ENCODE results near the gene ZNF232.
A peak's percentile ranks its signal among the peaks of the same experiment; 100 is the strongest.
"Not testable (repeated sequence)": the region's sequence is repeated elsewhere in the genome, so short reads cannot be mapped to it uniquely, and the experiment has no call there.

The ZNF232 gene

DNA sequence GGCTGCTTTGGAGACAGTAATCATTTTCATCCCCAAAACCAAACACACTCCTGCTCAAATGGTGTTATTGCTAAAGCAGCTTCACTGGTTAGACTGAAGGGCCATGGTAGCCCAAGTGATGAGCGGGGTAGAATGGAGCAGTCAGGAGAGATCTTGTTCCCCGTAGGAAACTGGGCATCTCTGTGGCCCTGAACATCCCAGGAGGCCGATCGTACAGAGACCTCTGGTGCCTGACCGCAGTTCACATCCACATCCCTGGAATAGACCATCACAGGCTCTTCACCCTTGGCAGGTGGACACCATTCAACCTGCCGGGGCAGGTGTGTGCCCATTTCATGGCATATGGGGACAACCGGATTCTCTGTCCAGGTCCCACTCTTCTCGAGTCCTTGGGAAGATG, 18.1 kb upstream of the ZNF232 start:
- not testable (repeated sequence) for DNase-seq (ENCODE audit: low read depth in 2 of 2)

DNA sequence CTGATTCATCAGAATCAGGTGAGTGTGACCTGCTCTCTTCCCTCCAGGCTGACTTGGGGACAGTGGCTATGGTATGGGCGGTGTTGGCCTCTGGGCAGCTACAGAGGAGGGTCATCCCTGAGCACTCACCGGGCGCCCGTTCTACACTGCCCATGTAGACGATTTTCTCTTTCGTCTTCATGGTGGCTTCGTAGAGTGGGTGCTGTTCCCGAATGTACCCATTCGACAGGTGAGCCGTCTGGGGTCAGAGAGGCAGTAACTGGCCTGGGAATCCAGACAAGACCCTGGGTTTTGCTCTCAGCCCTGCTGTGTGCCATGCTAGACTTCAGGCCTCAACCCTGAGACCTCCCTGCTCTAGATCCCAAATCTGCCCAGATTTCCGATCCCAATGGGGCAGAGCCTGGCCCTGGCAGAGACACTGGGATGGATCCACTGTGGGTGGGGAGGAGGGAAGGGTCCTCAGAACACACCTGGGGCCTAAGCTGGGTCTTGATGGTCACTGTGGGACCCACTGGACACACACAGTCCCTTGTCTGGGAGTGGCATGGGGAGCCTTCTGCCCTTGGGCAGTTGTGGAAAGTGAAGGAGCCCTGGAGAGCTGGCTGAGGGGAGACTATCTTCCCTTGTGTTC, 17.3 kb upstream of the ZNF232 start:
- DNase-seq (ENCODE audit: low read depth in 2 of 2) = no peak

DNA sequence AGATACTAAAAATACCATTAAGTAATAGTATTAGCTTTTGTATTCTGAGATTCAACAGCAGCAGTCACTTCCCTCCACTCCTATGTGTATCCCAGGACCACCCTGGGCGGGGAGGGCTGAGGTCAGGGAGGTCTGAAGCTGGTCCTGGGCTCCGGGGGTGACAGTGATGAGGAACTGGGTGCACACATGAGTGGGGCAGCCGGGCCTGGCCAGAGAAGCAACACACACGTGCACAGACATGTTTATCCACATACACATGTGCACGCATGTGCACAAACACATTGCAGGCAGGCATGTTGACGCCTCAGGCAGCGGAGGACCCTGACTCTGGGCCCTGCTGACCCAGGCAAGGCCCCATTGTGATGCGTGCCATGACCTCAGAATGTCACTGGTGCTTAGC, 16.7 kb upstream of the ZNF232 start:
- DNase-seq (ENCODE audit: low read depth in 2 of 2) = not testable (repeated sequence)

DNA sequence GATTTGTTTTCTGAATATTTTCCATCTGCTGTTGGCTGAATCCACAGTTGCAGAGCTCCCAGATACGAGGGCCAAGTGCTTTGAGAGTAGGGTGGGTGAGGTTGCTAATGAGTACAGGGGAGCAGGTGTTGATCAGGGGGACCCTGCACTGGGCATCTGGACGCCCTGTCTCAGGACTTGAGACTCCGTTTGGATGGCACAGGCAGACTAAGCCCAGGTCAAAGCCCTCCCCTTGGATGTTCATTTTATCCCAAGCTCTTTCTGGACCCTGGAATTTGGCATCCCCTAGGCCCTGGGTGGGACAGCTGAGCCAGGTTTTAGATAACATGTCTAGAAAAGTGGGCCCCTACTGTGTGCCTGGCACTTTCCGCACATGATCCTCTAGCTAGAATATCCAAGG, 16.2 kb upstream of the ZNF232 start:
- DNase-seq (ENCODE audit: low read depth in 2 of 2) = no peak

DNA sequence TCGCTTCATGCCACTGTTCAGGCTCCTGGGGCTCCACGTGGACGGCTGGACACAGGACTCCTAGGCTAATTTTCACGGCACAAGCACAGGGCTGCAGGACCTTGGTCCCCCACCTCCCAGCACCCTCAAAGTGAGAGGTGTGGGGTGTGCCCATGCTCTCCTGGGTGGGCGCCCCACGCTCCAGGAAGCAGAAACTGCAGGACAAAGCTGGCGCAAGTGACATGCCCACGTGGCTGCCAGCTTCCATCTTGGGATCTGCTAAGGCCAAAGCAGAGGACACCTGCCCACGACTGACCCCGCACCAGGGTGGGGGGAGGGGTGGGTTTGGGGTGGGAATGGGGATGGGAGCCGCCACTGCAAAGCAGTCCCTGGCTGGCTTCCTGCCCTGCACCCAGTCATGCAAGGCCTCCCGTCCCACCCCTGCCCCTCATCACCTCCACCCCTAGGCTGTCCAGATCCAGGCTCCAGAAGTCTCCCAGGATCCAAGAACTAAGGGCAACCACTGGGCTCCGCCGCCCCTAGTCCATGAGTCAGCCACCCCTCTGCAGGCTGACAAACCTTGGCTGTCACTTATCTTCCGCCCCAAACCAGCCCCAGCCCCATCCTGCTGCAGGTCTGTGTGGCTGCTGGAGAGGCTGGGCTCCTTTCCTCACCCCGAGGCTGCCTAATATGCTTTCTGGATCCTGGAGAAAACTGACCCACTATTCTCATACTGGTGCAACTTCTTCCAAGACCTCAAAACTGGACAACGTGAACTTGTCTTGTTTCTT, 15.2 kb upstream of the ZNF232 start:
- no peak for DNase-seq (ENCODE audit: low read depth in 2 of 2)

DNA sequence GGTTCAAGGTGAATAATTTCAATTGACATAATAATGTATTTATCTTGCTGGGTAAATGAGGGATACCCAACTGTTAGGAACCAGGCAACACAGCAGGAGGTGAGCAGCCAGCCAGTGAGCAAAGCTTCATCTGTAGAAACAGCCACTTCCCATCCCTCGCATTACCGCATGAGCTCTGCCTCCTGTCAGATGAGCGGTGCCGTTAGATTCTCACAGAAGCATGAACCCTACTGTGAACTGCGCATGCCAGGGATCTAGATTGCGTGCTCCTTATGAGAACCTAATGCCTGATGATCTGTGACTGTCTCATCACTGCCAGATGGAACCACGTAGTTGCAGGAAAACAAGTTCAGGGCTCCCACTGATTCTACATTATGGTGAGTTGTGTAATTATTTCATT, 13.2 kb upstream of the ZNF232 start:
- DNase-seq (ENCODE audit: low read depth in 2 of 2) = not testable (repeated sequence)

DNA sequence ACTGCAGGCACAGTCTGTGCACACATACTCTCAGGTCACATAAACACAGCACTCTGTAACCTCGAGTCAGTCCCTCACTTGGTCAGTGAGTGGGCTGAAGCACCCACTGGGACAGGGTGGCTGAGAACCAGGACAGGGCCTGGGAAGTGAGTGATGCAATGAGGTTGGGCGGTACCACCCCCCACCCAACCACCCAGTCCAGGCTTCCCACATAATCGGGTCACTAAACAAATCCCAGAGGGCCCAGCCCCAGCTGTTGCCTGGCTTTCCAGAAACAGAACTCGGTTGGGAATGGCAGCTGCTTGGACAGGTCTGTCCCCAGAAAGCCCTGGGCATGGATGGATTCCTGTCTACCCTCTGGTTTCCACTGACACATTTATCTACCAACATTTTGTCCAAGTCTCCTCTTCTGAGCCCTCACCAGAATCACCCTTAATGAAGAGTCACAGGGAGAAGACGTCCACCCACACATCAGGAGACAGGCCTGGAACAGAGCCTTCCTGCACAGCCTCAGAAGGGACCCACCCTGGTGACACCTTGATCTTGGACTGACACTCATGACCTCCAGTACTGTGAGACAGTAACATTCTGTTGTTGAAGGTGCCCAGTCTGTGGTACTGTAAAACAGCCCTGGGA, 12.6 kb upstream of the ZNF232 start:
- not testable (repeated sequence) for DNase-seq (ENCODE audit: low read depth in 2 of 2)

DNA sequence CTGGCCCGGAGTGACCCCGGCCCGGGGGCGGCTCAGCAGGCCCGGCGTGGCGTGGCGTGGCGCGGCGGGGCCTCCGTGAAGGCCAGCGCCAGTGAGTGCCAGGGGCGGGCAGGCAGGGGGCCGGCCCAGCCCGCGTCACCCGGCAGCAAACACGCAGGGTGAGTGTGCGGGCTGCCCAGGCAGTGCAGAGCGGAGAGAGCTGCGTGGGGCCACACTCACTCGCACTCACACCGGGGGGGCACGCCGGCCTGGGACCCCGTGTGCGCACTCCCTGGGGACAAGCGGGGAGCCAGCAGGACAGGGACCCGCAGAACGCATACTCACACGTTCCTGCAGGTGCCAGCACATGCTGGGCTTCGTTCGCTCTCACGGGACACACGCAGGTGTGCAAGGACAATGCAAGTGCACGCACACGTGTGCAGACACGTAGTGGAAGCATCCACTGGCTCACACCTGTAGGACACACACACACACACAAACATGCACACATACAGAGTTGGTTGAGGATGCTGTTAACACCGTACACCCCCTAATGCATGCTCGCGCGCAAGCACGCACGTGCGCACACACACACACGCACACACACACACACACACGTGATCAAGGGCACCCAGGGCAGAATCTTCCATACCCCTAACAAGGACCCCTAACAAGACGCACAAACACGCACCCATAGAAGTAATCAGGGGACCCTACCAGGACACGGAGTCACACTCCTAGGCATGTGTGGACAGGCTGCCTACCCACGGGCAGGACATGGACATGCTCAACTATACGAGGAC, 11.9 kb upstream of the ZNF232 start:
- no peak for DNase-seq (ENCODE audit: low read depth in 2 of 2)

DNA sequence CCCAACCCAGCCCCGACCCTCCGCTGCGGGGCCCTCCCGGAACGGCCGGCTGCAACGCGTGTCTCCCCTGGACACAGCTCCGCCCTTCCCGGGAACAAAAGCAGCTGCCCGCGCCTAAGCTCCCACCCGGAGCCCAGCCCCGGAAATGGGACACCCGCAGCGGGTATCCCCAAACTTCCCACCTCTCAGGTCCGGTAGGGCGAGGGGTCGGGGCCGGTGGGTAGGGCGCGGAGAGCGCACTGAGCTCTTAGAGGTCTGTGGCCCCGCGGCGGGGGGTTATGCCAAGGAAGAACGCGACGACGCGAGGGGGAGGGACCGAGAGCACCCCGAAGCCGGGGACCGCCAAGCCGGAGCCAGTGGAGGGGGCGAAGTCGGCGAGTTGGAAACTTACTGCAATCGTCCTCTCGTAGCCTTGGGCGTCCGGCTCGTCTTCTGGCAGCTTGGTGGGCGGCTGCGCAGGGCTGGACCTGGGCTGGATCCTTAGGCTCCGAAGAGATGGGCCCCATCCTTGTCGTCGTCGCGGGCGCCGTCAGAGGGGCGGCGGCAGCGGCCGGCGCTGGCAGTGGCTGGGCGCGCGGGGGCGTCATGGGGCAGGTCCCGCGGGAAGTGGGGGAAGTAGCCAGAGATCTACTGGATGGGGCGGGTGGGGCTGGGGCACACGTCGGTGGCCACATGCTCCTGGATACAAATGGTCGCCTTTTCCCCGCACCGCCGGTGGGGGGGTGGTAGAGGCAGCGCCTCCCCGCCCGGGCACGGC, 11.1 kb upstream of the ZNF232 start:
- no peak for DNase-seq (ENCODE audit: low read depth in 2 of 2)

DNA sequence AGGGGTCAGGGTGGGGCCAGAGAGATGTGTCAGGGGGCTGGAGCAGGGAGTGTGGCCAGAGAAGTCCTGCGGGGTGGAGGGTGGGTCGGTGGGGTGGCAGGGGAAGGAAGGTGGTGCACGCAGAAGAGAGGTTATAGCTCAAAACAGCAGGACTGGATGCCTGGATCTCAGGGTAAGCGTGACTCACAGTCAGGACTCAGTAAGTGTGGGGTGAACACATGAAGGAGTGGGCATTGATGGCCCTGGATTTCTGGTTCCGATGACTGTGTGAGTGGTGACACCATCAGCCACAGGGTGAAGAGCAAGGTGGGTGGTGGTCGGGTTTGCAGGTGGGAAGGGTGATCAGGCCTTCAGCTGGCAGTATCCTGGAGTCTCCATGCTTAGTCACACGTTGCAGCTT, 10.4 kb upstream of the ZNF232 start:
- not testable (repeated sequence) for DNase-seq (ENCODE audit: low read depth in 2 of 2)

DNA sequence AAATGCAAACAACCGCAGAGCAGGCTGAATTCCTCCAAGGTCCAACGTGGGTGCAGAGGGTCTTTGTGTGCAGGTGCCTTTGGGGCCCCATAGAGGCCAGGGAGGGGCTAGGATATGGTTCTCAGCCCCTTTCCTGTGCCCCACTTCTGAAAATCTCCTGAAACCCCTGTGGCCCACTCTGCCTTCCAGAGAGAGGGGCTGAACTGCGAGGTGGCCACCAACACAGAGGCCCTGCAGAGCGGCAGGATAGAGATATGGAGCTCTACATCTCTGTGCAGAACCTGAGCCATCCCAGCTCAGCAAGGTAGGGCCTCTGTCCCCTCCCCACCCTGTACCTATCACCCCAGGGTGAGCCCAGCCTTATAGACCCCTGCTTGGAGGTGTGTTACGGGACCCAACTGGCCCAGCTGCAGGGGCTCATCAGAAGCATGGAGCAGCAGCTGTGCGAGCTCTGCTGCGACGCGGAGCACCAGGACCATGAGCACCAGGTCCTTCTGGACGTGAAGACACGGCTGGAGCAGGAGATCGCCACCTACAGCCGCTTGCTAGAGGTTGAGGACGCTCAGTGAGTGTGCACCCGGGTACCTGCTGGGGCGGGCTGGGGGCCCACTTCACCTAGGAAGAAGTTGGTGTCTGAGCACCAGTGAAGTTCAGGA, 9.6 kb upstream of the ZNF232 start:
- DNase-seq (ENCODE audit: low read depth in 2 of 2) = no peak

DNA sequence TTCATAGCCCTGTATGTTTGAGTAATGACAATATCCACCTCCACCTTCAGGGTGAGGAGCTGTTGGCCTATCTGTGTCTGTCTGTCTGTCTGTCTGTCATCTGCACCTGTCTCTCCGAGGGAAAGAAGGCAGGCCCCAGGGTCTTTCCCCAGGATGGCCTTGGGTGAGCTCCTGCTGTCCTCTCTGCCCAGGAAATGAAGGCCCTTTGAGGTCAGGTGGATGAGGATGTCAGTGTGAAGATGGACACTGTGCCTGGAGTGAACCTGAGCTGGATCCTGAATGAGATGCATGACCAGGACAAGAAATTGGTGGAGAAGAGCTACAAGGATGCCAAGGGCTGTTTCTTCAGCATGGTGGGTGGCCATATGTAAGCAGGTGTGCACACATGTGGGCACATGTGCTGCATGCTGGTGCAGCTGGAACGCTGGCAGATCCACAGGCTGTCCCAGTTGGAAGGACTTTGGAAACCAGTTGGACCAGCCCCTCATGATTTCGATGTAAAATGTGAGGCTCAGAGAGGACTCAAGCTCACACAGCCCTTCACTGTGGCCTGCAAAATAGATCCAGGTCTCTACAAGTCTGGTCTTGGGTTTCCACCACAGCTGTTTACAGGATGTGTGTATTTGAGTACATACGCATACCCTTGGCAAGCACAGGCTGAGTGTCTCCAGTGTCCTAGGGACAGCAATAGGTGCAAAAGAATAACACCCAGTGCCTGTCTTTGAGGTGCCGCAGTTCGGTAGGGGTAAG, 8.9 kb upstream of the ZNF232 start:
- not testable (repeated sequence) for DNase-seq (ENCODE audit: low read depth in 2 of 2)

DNA sequence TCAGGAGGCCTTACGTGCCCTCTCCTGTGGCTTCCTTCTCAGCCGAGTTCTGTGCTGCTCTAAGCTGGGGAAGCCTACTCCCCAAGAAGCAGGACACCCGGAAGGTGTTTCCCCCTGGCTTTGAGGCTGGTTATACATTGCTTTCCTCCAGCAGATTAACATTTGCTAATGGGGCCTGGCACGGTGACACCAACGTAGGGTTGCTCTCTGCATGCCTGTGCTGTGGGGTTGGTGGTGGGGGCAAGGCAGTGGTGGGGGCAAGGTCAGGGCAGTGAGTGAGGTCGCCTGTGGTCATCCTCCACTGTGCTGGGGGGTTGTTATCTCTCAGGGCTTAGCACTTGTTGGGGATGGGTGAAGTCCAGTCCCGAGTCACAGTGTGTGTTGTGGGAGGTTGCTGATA, 8.4 kb upstream of the ZNF232 start:
- no peak for DNase-seq (ENCODE audit: low read depth in 2 of 2)

DNA sequence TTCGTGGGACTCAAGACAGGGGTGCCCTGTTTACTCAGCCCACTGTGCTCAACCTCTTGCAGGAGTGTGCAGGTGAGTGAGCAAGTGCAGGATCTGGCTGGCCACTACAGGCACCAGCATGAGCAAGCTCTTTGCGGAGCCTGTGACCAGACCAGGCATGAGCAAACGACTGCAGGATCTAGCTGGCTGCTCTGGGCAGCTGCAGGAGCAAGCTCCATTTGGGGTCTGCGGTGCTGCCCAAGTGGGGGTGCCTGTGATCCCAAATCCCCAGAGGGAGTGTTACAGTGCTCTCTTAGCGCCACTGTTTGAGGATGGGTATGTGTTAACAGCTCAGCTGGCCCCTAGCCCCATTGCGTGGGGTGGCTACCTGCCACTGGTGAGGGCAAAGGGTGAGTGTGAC, 6.5 kb upstream of the ZNF232 start:
- no peak for DNase-seq (ENCODE audit: low read depth in 2 of 2)

DNA sequence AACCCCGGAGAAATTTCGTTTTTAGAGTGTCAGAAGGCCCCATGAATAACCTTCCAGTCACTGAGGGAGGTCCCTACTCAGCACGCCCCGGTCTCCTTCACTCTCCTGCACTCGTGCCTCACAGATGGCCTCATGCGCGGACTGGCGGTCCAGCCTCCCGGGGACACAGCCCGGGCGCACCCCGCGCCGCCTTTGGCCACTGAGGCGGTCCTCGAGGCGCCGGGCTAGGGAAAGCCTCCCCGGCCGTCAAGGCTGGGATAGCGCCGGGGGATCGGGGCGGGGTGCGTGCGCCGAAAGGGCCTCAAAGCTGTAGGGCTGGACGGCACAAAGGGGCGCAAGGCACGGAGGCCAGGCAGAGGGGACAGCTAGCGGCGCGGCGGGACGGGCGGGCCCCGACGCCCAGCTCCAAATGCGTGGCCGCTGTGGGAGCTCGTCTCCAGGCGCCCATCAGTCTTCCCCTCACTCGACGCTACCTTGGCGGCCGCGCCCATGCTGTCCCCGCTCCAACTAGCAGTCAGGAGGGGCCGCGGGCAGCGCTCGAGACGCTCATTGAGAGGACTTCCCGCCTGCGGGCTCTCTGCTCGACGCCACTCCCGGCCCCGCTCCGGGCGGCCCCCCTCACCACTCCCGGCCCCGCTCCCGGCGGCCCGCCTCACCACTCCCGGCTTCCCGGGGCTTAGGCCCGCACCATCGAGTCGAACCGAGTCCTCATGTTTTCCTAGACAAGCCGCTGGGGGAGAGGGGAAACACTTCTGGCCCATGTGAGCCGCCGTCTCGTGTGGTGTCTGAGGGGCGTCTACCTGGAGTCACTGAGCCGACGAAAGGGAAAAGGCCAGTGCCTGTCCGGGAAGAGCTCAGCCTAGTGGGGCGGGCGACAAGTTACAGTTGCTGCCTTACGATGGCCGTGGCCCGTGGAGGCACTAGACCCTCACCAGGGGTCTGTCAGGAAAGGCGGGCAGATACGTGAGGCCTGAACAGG, 4.3 kb upstream of the ZNF232 start, which contains the start of gene USP6:
USP6 (plus strand) TSS at position 360 of the 979 bp plus-strand sequence. CDS start 14,336 bp downstream, outside the sequence.
- peak in 1 of 2 donors; percentile 17 for DNase-seq (ENCODE audit: low read depth in 2 of 2)

DNA sequence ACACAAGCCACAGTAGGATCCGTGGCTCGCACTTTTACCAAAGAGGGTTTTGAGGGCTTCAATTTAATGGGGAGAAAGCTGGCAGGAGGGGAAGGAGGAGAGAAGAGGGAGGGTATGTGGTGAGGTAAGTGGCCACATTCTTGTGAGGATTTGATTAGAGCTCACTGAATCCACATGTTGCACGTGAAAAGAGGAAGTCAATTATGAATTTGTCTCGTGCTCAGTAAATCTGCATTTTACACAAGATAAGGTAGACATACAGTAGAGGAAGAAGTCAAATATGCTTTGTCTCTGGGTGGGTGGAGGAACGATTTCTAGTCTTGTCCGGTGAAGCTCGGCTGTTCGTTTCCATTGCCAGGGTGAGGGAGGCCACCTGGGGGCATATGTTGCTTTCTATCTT, 862 bp downstream of the ZNF232 start:
- no peak for DNase-seq (ENCODE audit: low read depth in 2 of 2)

DNA sequence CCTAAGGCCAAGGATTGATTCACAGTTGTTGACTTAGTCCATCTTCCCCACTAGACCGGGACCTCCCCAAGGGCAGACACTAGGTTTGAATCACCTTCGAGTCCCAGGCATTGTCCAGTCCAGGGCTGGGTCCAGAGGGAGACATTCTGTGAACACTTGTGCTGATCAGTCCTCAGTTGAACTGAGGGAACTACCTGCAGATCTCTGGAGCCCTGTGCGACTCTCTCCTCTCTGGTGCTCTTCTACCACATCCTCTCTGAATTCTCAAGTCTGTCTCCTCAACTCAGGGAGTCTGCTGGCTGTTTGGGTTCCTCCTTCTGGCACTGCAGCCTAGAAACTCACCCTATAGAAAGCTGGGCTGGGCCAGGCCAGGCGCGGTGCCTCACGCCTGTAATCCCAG, 10.8 kb downstream of the ZNF232 start:
- DNase-seq (ENCODE audit: low read depth in 2 of 2) = no peak

DNA sequence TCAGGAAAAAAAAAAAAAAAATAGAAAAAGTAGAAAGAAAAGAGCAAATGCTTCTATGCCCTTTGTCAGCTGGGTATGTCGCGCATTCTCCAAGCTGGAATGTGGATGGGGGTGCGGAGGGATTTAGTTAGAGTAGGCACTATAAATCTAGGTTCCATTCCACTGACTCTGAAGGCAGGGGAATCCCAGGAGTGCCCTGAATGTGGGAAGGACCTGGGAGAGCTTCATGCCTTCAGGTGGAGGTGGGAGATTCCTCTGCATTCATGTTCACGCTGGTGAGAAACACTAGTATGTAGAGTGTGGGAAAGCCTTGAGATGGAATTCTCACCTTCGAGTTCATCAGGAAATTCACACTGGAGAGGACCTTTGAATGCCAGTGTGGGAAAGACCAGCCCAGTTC, 12.4 kb downstream of the ZNF232 start:
- no peak for DNase-seq (ENCODE audit: low read depth in 2 of 2)

Measured in stimulated activated CD8-positive, alpha-beta memory T cell treated with anti-CD3 and anti-CD28 coated beads, Interleukin-2, amount 100 ng/mL, for 48 hours (primary cell).